Progenitor cell of endocrine pancreas (in vitro differentiated cells): ENCODE results near the gene KAT6B. TPM values are rescaled to one million over a fixed set of nuclear protein-coding genes. Genes with fewer than 3 reads are reported as not detected.

Experiments
- DNase-seq: peaks from one replicate; pipeline ENCODE4 v3.0.0; 2021; ENCODE audit warnings: low spot score; ENCODE audit not compliant: unreplicated experiment
- H3K27ac Mint-ChIP-seq: 2 replicates; pipeline ENCODE4 v1.8.0; 2021; ENCODE audit warnings: mild to moderate bottlenecking, moderate library complexity, mixed read lengths
- H3K27me3 Mint-ChIP-seq: 2 replicates; pipeline ENCODE4 v1.8.0; 2021; ENCODE audit warnings: mixed read lengths
- H3K36me3 Mint-ChIP-seq: 2 replicates; pipeline ENCODE4 v1.8.0; 2022; ENCODE audit warnings: mixed read lengths; ENCODE audit not compliant: insufficient read depth
- H3K4me1 Mint-ChIP-seq: 2 replicates; pipeline ENCODE4 v1.8.0; 2021; ENCODE audit warnings: low read depth, mixed read lengths
- H3K4me3 Mint-ChIP-seq: 2 replicates; pipeline ENCODE4 v1.8.0; 2021; ENCODE audit warnings: low read depth, mild to moderate bottlenecking, moderate library complexity, mixed read lengths
- H3K9me3 Mint-ChIP-seq: 2 replicates; pipeline ENCODE4 v1.8.0; 2021; ENCODE audit warnings: low read depth, mixed read lengths
- total RNA-seq: library from RNA; stranded (reverse); gene quantifications from 2 replicates; pipeline ENCODE4 v1.2.1, GENCODE V29; 2021
- TF ChIP-seq, protein P1 (sequence below): fragments of 200-600 bp; sonication (generic); IDR thresholded peaks from one replicate; pipeline ENCODE4 v1.5.0; 2021; ENCODE audit warnings: antibody characterized with exemption, mild to moderate bottlenecking; ENCODE audit not compliant: unreplicated experiment

The KAT6B gene
- total RNA-seq, 1 donor from 2014 or later = 75.4 TPM

DNA sequence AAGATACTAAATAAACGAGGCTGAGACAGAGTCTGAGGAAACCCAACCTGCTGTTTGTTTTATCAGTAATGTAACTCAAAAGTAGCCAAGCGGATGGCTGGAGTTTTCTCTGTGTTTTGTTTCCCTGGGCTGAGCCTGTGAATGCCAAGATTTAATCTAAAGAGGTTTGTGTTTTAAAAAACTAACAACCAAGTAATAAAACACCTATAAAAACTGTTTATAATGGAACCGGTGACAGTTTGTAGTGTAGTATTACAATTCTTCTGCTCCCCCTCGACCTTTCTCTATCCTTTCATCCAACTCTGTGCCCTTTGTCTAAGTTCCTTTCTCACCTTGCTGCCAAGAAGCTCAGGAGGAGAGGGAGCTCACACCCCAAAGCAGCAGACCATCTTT is 2.6 kb upstream of the KAT6B start:
- H3K36me3 Mint-ChIP-seq = peaks cover 6% of the 10 kb centered on the region

DNA sequence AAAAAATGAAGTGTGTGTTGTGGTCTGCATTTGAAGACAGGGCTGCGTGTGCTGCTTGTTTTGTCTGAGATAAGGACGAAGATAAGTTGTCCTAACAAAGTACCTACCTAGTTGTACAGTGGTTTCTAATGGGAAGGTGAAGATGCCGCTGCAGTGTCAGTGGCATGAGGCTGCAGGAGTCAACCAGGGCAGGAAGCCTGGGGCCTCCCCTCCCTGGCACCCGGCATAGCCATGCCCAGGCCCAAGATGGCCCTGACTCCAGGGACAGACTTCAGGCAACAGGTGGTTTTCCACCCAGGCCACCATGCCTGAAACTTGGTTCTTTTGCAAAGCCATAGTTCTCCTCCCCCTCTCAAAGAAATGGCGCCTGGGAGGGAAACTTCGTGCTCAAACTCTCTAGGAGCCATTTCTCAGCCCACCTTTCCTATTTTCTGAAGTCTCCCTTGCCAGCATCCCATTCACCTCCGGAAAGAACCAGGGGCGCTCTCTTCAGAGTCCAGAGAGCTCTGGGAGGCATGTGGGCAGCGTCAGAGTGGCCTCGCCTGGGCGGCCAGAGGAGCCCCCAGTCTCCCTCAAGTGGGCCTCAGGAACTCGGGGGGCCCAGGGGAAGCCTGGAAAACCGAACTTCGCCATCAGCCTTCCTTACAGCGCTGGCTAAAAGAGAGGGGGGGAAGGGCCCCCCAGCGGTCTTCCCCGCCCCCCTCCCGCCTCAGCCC is 2.1 kb upstream of the KAT6B start:
- H3K9me3 Mint-ChIP-seq = peaks cover 4% of the 10 kb centered on the region
- H3K4me1 Mint-ChIP-seq = peaks cover 46% of the 10 kb centered on the region
- peak overlapping the region; percentile 91 for H3K27ac Mint-ChIP-seq
- TF ChIP-seq, protein P1, sequence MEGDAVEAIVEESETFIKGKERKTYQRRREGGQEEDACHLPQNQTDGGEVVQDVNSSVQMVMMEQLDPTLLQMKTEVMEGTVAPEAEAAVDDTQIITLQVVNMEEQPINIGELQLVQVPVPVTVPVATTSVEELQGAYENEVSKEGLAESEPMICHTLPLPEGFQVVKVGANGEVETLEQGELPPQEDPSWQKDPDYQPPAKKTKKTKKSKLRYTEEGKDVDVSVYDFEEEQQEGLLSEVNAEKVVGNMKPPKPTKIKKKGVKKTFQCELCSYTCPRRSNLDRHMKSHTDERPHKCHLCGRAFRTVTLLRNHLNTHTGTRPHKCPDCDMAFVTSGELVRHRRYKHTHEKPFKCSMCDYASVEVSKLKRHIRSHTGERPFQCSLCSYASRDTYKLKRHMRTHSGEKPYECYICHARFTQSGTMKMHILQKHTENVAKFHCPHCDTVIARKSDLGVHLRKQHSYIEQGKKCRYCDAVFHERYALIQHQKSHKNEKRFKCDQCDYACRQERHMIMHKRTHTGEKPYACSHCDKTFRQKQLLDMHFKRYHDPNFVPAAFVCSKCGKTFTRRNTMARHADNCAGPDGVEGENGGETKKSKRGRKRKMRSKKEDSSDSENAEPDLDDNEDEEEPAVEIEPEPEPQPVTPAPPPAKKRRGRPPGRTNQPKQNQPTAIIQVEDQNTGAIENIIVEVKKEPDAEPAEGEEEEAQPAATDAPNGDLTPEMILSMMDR = no peak
- H3K36me3 Mint-ChIP-seq = peaks cover 10% of the 10 kb centered on the region
- H3K27me3 Mint-ChIP-seq = no peaks in the 10 kb centered on the region
- H3K4me3 Mint-ChIP-seq = peak overlapping the region; percentile 84
- no peak for DNase-seq

More for the DNA sequence above, 2.6 kb upstream of the KAT6B start:
- Mint-ChIP-seq H3K9me3 (peaks cover 4% of the 10 kb centered on the region), H3K4me3 (peak overlapping the region; percentile 84), H3K4me1 (peaks cover 45% of the 10 kb centered on the region), H3K27ac (peak overlapping the region; percentile 85), H3K27me3 (no peaks in the 10 kb centered on the region)
- TF ChIP-seq, protein P1 = no peak
- no peak for DNase-seq

DNA sequence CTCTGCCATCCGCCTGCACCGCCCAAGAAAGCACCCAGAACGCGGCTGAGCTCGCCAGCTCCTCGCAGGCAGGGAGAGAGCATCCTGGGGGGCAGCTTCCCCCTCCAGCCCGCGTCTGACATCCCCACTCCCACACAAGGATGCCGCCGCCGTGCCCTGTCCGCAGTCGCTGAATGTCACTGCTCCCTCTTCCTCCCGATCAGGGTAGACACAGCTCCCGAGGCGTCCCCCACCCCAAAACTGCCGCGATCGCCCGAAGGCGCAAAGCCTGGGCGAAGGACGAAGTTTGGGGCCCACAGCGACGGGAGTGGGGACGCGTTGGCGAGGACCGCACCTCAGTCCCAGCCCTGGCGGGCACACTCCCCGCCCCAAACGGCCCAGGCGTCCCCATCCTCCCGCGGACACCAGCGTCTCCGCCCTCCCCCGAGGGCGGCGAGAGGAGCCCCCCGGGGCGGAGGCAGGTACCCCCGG is 1.5 kb upstream of the KAT6B start:
- peak overlapping the region; percentile 84 for H3K4me3 Mint-ChIP-seq
- no peaks in the 10 kb centered on the region for H3K27me3 Mint-ChIP-seq
- H3K36me3 Mint-ChIP-seq = peaks cover 10% of the 10 kb centered on the region
- peak; percentile 41 for DNase-seq
- H3K4me1 Mint-ChIP-seq = peaks cover 46% of the 10 kb centered on the region
- TF ChIP-seq, protein P1 = no peak
- peaks cover 4% of the 10 kb centered on the region for H3K9me3 Mint-ChIP-seq
- H3K27ac Mint-ChIP-seq = peak overlapping the region; percentile 91

DNA sequence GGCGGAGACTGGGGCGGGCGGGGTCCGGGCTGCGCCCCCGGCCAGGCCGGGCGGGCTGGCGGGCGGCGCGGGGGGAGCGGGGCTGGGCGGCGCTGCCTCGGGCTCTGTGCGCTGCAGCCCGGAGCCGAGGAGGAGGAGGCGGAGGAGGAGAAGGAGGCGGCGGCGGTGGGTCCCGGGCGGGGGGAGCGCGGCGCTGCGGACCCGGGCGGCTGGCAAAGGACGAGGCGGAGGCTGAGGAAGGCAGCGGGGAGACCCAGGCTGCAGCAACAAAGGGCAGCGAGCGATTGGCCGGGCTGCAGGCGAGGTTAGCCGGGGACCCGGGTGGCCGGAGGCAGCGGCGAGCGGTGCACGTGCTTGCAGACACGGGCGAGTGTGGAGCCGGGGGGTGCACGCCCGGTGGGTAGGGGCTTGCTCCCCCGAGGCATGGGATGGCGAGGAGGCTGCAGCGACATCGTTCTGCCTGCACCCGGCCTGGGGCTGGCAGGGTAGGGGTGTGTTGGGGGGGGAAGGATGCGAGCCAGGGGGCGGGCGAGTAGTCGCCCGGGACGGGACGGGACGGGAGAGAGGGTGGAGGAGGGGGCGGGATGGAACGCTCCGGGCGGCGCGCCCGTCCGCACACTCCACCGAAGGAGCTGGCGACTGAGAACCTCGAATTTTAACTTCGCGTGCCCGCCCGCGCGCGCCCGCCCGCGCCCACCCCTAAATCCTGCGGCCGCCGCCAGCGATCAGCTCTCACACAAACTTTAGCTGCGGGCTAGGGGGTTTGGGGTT is 844 bp upstream of the KAT6B start:
- H3K27me3 Mint-ChIP-seq = no peaks in the 10 kb centered on the region
- peak overlapping the region; percentile 96 for H3K4me3 Mint-ChIP-seq
- H3K36me3 Mint-ChIP-seq = peaks cover 11% of the 10 kb centered on the region
- H3K9me3 Mint-ChIP-seq = peaks cover 4% of the 10 kb centered on the region
- DNase-seq = peak; percentile 67
- peak overlapping the region; percentile 99 for H3K27ac Mint-ChIP-seq
- H3K4me1 Mint-ChIP-seq = peaks cover 46% of the 10 kb centered on the region
- TF ChIP-seq, protein P1 = no peak

DNA sequence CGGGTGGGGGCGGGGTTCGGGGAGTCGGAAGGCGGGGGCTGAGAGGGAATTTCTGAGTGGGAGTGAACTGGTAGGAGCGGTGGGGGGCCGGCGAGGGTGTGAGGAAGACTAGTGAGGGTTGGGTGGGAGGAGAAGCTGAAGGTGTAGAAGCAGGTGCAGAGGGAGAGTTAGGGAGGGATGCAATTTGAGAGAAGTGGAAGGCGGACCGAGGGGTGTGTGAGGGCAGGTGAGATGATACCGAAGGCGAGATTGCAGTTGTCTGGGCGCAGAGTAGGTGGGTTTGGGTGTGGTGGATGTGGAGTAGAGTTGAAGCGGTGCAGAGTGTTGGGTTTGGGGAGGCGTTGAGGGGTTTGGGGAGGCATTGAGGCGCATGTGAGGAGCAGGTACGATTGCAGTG is 643 bp downstream of the KAT6B start:
- TF ChIP-seq, protein P1 = no peak
- DNase-seq = no peak
- peak overlapping the region; percentile 94 for H3K27ac Mint-ChIP-seq

More for the DNA sequence above, 643 bp downstream of the KAT6B start:
- H3K4me3 Mint-ChIP-seq = peak overlapping the region; percentile 96
- H3K9me3 Mint-ChIP-seq = peaks cover 4% of the 10 kb centered on the region
- peaks cover 48% of the 10 kb centered on the region for H3K4me1 Mint-ChIP-seq
- no peaks in the 10 kb centered on the region for H3K27me3 Mint-ChIP-seq
- H3K36me3 Mint-ChIP-seq = peaks cover 11% of the 10 kb centered on the region
